ENCODE results near the gene PTGER1.
"Not testable (repeated sequence)": the region's sequence is repeated elsewhere in the genome, so short reads cannot be mapped to it uniquely, and the experiment has no call there.

PTGER1 gene

GRCh38 chr19:14473073-14473977 is 1.8 kb downstream of the PTGER1 start:
- no peak for DNase-seq

GRCh38 chr19:14472202-14472938 is 2.8 kb downstream of the PTGER1 start:
- peak; percentile 38 for DNase-seq

GRCh38 chr19:14471436-14472187 is 3.5 kb downstream of the PTGER1 start:
- DNase-seq = no peak

GRCh38 chr19:14470031-14470876 is 4.9 kb downstream of the PTGER1 start:
- no peak for DNase-seq

- DNase-seq = no peak
These were observed 7.3 kb downstream of the PTGER1 start for GRCh38 chr19:14467816-14468215.

- no peak for DNase-seq
These were observed 7.8 kb downstream of the PTGER1 start for GRCh38 chr19:14467391-14467790.

GRCh38 chr19:14463747-14464146 is 11.4 kb downstream of the PTGER1 start:
- no peak for DNase-seq

GRCh38 chr19:14462401-14462800 is 12.8 kb downstream of the PTGER1 start:
- DNase-seq = not testable (repeated sequence)

- DNase-seq = no peak
These were observed 14.2 kb downstream of the PTGER1 start for GRCh38 chr19:14460935-14461334.

- DNase-seq = no peak
These were observed 15.5 kb downstream of the PTGER1 start for GRCh38 chr19:14459703-14460102.

- not testable (repeated sequence) for DNase-seq
These were observed 22.9 kb downstream of the PTGER1 start for GRCh38 chr19:14452303-14452702.

GRCh38 chr19:14450876-14451275 is 24.3 kb downstream of the PTGER1 start:
- DNase-seq = no peak

- no peak for DNase-seq
These were observed 24.8 kb downstream of the PTGER1 start for GRCh38 chr19:14450168-14450874.

- no peak for DNase-seq
These were observed 25.8 kb downstream of the PTGER1 start for GRCh38 chr19:14449321-14449720.

- DNase-seq = no peak
These were observed 28.7 kb downstream of the PTGER1 start for GRCh38 chr19:14446336-14447036.

- DNase-seq = no peak
These were observed 31.4 kb downstream of the PTGER1 start for GRCh38 chr19:14443632-14444216.

GRCh38 chr19:14442891-14443631 is 32.1 kb downstream of the PTGER1 start:
- no peak for DNase-seq

GRCh38 chr19:14441041-14441938 is 33.9 kb downstream of the PTGER1 start:
- DNase-seq = no peak

GRCh38 chr19:14440049-14440448 is 35.1 kb downstream of the PTGER1 start:
- DNase-seq = no peak

Measured in NCI-H1092 (cell line).